Neural progenitor cell (in vitro differentiated cells): ENCODE data around the gene TNFRSF25. TPM values are rescaled to one million over a fixed set of nuclear protein-coding genes. Genes with fewer than 3 reads are reported as not detected.
A peak's percentile ranks its signal among the peaks of the same experiment; 100 is the strongest.

ENCODE experiments used
- DNase-seq: peaks from one replicate; pipeline ENCODE4 v3.0.0-alpha.2; 2016; ENCODE audit warnings: low spot score
- H2AFZ ChIP-seq: fragments of 200-600 bp; sonication (generic); replicated peaks from 2 replicates; pipeline ENCODE4 v1.6.1; 2016; ENCODE audit warnings: antibody characterized with exemption
- H3F3A ChIP-seq: fragments of 200-600 bp; sonication (generic); 2 replicates; pipeline ENCODE4 v1.6.1; 2016; ENCODE audit warnings: antibody characterized with exemption, low read depth
- H3K27ac ChIP-seq: fragments of 200-600 bp; sonication (generic); 2 replicates; pipeline ENCODE4 v1.5.1; 2016; ENCODE audit warnings: mild to moderate bottlenecking
- H3K27me3 ChIP-seq: fragments of 200-600 bp; sonication (generic); 2 replicates; pipeline ENCODE4 v1.6.1; 2016; ENCODE audit warnings: mild to moderate bottlenecking, moderate library complexity
- H3K36me3 ChIP-seq: fragments of 200-600 bp; sonication (generic); 2 replicates; pipeline ENCODE4 v1.5.1; 2016
- H3K4me1 ChIP-seq: fragments of 200-600 bp; sonication (generic); 2 replicates; pipeline ENCODE4 v1.6.1; 2016; ENCODE audit warnings: mixed run types
- H3K4me2 ChIP-seq: fragments of 200-600 bp; sonication (generic); 2 replicates; pipeline ENCODE4 v1.6.1; 2016
- H3K4me3 ChIP-seq: fragments of 200-600 bp; sonication (generic); 2 replicates; pipeline ENCODE4 v1.5.1; 2016
- H3K79me2 ChIP-seq: fragments of 200-600 bp; sonication (generic); 2 replicates; pipeline ENCODE4 v1.6.1; 2016; ENCODE audit warnings: low read depth
- H3K9ac ChIP-seq: fragments of 200-600 bp; sonication (generic); 2 replicates; pipeline ENCODE4 v1.6.1; 2016
- H3K9me3 ChIP-seq: fragments of 200-600 bp; sonication (generic); 2 replicates; pipeline ENCODE4 v1.5.1; 2016; ENCODE audit warnings: low read depth
- H4K20me1 ChIP-seq: fragments of 200-600 bp; sonication (generic); 2 replicates; pipeline ENCODE4 v1.6.1; 2016; ENCODE audit warnings: low read depth
- H3K27ac Mint-ChIP-seq: 3 replicates; pipeline ENCODE4 v1.8.0; 2021; ENCODE audit warnings: mixed read lengths
- H3K27me3 Mint-ChIP-seq: 2 replicates; pipeline ENCODE4 v1.8.0; 2022; ENCODE audit warnings: low read depth, mild to moderate bottlenecking, inconsistent platforms, moderate library complexity, mixed read lengths; ENCODE audit not compliant: insufficient read depth
- H3K36me3 Mint-ChIP-seq: 3 replicates; pipeline ENCODE4 v1.8.0; 2021; ENCODE audit warnings: mixed read lengths
- H3K4me1 Mint-ChIP-seq: 3 replicates; pipeline ENCODE4 v1.8.0; 2021; ENCODE audit warnings: mixed read lengths
- H3K4me3 Mint-ChIP-seq: 3 replicates; pipeline ENCODE4 v1.8.0; 2021; ENCODE audit warnings: mild to moderate bottlenecking, moderate library complexity, mixed read lengths
- H3K9me3 Mint-ChIP-seq: 3 replicates; pipeline ENCODE4 v1.8.0; 2020; ENCODE audit warnings: mixed read lengths
- EZH2 ChIP-seq: fragments of 200-600 bp; sonication (generic); IDR thresholded peaks from 2 replicates; pipeline ENCODE4 v1.6.1; 2017; ENCODE audit warnings: antibody characterized with exemption, mild to moderate bottlenecking, moderate library complexity
- EZH2phosphoT487 ChIP-seq: fragments of 200-600 bp; sonication (generic); IDR thresholded peaks from 2 replicates; pipeline ENCODE4 v1.6.1; 2017; ENCODE audit warnings: antibody characterized with exemption
- total RNA-seq: library from RNA; depleted of rRNA; stranded (reverse); fragments of >200 nt; gene quantifications from 2 replicates; pipeline ENCODE4 v1.2.3, GENCODE V29; 2015; ENCODE audit warnings: low replicate concordance
- TF ChIP-seq, protein P1 (sequence below): fragments of 200-600 bp; sonication (generic); IDR thresholded peaks from 2 replicates; pipeline ENCODE4 v1.5.1; 2017; ENCODE audit warnings: antibody characterized with exemption, mild to moderate bottlenecking

The TNFRSF25 gene
- total RNA-seq, 1 donor from 2014 or later = 15.6 TPM

DNA sequence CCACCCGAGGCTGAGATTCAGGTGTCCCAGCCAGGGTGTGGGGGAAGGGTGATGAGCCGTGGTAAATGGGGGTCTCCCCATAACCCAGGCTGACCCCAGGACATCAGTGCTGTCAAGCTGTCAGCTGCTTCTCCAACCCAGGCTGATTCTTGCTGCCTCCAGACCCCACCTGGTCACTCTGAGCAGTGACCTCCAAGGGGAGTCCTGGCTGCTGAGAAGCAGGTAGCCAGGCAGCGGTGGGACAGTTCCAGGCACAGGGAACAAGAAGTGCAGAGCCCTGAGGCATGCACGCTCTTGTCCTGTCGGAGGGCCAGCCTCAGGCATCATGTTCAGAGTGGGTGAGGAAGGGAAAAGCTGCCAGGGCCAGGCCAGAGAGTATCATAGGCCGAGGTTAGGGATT is 40.3 kb downstream of the TNFRSF25 start:
- no peak overlapping the region for H3K4me2 ChIP-seq
- Mint-ChIP-seq H3K4me1 (peaks cover 24% of the 10 kb centered on the region), H3K9me3 (no peaks in the 10 kb centered on the region), H3K4me3 (peak overlapping the region; percentile 48), H3K36me3 (no peaks in the 10 kb centered on the region), H3K27ac (no peak overlapping the region), H3K27me3 (peaks cover 64% of the 10 kb centered on the region)
- H3K9ac ChIP-seq = no peak overlapping the region
- peaks cover 20% of the 10 kb centered on the region for H3F3A ChIP-seq
- H3K27ac ChIP-seq = no peak overlapping the region
- no peaks in the 10 kb centered on the region for H3K79me2 ChIP-seq
- no peak overlapping the region for H2AFZ ChIP-seq
- H3K27me3 ChIP-seq = peaks cover 83% of the 10 kb centered on the region
- DNase-seq = peak; percentile 2
- peaks cover 18% of the 10 kb centered on the region for H3K4me1 ChIP-seq
- peaks cover 40% of the 10 kb centered on the region for H4K20me1 ChIP-seq
- no peaks in the 10 kb centered on the region for H3K9me3 ChIP-seq
- H3K4me3 ChIP-seq = no peak overlapping the region
- TF ChIP-seq, protein P1, sequence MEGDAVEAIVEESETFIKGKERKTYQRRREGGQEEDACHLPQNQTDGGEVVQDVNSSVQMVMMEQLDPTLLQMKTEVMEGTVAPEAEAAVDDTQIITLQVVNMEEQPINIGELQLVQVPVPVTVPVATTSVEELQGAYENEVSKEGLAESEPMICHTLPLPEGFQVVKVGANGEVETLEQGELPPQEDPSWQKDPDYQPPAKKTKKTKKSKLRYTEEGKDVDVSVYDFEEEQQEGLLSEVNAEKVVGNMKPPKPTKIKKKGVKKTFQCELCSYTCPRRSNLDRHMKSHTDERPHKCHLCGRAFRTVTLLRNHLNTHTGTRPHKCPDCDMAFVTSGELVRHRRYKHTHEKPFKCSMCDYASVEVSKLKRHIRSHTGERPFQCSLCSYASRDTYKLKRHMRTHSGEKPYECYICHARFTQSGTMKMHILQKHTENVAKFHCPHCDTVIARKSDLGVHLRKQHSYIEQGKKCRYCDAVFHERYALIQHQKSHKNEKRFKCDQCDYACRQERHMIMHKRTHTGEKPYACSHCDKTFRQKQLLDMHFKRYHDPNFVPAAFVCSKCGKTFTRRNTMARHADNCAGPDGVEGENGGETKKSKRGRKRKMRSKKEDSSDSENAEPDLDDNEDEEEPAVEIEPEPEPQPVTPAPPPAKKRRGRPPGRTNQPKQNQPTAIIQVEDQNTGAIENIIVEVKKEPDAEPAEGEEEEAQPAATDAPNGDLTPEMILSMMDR = no peak
- no peak for TF ChIP-seq EZH2phosphoT487
- no peak for TF ChIP-seq EZH2
- H3K36me3 ChIP-seq = no peaks in the 10 kb centered on the region

DNA sequence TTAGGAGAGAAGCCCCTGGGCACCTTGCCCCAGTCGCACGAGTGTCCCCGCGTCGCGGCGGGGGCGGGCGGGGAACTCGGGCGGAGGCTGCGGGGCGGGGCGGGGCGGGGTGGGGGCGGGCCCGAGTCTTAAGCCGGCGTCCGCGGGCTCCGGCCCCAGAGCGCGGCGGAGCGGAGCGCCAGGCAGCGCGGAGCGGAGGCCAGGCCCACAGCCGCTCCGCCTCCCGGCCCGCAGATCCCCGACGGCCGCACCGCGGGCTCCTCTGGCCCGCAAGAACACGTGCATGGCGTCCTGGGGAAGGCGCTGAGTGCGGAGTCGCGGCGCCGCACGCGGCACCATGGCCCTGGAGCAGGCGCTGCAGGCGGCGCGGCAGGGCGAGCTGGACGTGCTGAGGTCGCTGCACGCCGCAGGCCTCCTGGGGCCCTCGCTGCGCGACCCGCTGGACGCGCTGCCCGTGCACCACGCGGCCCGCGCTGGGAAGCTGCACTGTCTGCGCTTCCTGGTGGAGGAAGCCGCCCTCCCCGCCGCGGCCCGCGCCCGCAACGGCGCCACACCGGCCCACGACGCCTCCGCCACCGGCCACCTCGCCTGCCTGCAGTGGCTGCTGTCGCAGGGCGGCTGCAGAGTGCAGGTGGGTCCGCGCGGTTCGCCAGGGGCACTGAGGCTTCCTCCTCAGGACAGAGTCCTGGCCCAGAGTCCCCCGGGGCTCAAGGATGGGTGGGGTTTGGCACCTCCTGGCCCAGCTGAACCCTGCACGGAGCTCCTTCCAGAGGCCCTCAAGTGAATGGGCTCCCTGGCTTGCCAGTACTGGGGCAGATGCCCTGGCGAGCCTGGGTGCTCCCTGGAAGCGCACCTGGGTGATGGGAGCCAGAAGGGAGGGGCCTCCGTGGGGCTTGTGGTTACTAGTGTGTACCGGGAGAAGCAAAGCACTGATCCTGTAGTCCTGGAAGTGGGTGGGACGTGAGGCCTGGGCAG is 41.1 kb downstream of the TNFRSF25 start, which contains the start of gene ESPN:
TSS of gene ESPN (plus strand) at position 158 of the 975 bp plus-strand sequence. CDS start at position 338, 180 bp downstream.
- no peaks in the 10 kb centered on the region for H3K9me3 Mint-ChIP-seq
- DNase-seq = peak; percentile 76
- peaks cover 48% of the 10 kb centered on the region for H4K20me1 ChIP-seq
- H3K4me3 Mint-ChIP-seq = peak within 1 kb of the TSS; percentile 48
- no peak within 1 kb of the TSS for H3K27ac ChIP-seq
- peaks cover 65% of the 10 kb centered on the region for H3K27me3 Mint-ChIP-seq
- peaks cover 89% of the 10 kb centered on the region for H3K27me3 ChIP-seq
- no peak within 1 kb of the TSS for H3K9ac ChIP-seq
- peak within 1 kb of the TSS; percentile 45 for H3K4me2 ChIP-seq
- no peaks in the 10 kb centered on the region for H3K36me3 ChIP-seq
- H3K27ac Mint-ChIP-seq = no peak within 1 kb of the TSS
- H3F3A ChIP-seq = peaks cover 27% of the 10 kb centered on the region
- H3K9me3 ChIP-seq = no peaks in the 10 kb centered on the region
- no peaks in the 10 kb centered on the region for H3K79me2 ChIP-seq
- peak within 1 kb of the TSS; percentile 19 for H3K4me3 ChIP-seq
- no peaks in the 10 kb centered on the region for H3K36me3 Mint-ChIP-seq
- peaks cover 17% of the 10 kb centered on the region for H3K4me1 Mint-ChIP-seq
- peaks cover 21% of the 10 kb centered on the region for H3K4me1 ChIP-seq
- peak within 1 kb of the TSS; percentile 57 for H2AFZ ChIP-seq
- TF ChIP-seq EZH2phosphoT487 (peak; percentile 26), EZH2 (peak; percentile 90)
- TF ChIP-seq, protein P1 = no peak

DNA sequence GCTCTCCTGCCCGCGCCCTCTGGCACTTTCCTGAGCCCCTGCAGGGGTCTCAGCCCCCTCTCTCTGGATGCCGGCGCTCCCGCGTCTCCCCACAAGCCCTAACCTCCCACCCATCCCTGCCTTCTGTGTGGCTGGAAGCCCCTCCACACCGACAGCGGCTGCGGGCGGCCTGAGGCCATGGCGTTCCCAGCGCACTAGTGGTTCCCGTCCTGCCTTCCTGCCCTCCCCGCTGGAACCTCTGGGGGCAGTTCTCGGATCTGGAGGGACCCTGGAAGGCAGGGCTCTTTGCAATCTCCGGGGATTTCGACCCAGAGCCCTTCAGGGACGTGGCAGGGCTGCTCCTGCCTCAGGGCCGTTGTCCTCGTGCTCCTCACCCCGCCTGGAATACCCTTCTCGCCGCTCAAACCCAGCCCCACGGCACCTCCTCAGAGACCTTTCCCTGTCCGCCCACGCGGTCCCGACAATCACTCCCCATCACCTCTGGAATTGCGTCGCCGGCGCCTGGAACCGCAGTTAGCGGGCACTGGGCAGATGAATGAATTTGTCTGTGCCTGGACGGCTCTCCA is 41.9 kb downstream of the TNFRSF25 start:
- H3K4me1 ChIP-seq = peaks cover 26% of the 10 kb centered on the region
- no peaks in the 10 kb centered on the region for H3K36me3 ChIP-seq
- peaks cover 54% of the 10 kb centered on the region for H4K20me1 ChIP-seq
- no peaks in the 10 kb centered on the region for H3K79me2 ChIP-seq
- peak; percentile 93 for TF ChIP-seq EZH2phosphoT487
- TF ChIP-seq EZH2 = peak; percentile 96
- TF ChIP-seq, protein P1 = no peak
- no peaks in the 10 kb centered on the region for H3K9me3 ChIP-seq
- no peak overlapping the region for H3K27ac ChIP-seq
- H3F3A ChIP-seq = peaks cover 34% of the 10 kb centered on the region
- Mint-ChIP-seq H3K36me3 (no peaks in the 10 kb centered on the region), H3K27me3 (peaks cover 67% of the 10 kb centered on the region), H3K4me1 (peaks cover 13% of the 10 kb centered on the region), H3K9me3 (no peaks in the 10 kb centered on the region), H3K27ac (no peak overlapping the region), H3K4me3 (peak overlapping the region; percentile 48)
- H2AFZ ChIP-seq = no peak overlapping the region
- H3K4me2 ChIP-seq = peak overlapping the region; percentile 45
- H3K4me3 ChIP-seq = peak overlapping the region; percentile 3
- peak; percentile 52 for DNase-seq
- peaks cover 97% of the 10 kb centered on the region for H3K27me3 ChIP-seq
- no peak overlapping the region for H3K9ac ChIP-seq
